Measurements from ENCODE around the gene KRTAP20-2. TPM values are rescaled to one million over a fixed set of nuclear protein-coding genes. Genes with fewer than 3 reads are reported as not detected.

The KRTAP20-2 gene
- not detected in 2 replicates for total RNA-seq

DNA sequence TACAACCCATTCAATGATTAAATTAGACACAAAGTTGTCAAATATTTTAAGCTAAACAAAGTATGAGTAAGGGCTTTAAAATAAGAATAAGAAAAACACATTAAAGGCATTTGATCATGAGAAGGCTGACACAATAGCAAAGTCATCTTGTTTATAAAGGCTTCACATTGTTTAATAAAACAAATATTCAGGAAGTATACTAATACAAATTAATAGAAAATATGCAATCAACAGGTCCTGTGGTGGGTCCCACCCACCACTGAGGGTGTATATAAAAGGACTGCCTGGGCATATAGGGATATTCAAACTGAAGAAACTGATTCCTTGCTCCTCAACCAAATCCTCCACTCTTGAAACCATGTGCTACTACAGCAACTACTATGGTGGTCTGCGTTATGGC is at the start of gene KRTAP20-2:
Gene KRTAP20-2 (plus strand): TSS at position 301 of the 400 bp plus-strand sequence. CDS start 58 bp downstream, at position 359.

DNA sequence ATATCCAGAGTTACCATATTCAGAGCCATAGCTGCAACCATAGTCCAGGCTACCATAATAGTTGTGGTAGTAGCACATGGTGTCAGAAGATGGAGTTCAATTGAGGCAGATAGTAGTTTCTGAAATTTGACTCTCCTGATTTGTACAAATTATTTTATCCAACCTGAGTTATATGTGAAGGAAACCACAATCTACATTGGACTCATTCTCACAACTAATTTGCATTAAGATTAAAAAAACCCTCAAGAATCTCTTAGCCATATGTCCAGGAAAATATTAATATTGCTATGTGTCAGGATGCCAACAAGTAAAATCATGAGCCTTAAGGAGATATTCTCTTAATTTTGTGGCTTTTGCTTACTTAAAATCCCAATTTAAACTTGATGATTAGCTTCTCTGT is 44.7 kb upstream of the KRTAP20-2 start, which contains the start of gene KRTAP22-2:
Gene KRTAP22-2 (minus strand): TSS at position 101 of the 400 bp plus-strand sequence.

DNA sequence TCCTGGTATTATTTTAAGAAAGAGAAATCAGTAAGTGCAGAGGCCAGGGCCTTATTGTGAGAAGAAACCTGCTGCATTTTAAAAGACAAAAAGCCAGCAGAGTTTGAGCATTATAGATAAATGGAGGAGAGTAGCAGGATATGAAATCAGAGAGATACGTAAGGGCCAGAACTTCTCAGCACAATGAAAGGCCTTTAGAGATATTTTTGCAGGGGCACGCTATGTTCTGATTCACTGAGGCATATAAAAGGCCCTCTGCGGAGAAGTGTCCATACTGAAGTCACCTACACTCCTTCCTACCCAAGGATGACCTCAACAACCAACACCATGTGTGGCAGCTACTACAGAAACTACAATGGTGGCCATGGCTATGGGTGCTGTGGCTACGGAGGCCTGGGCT is 42.9 kb upstream of the KRTAP20-2 start, which contains the start of gene KRTAP6-3:
Gene KRTAP6-3 (plus strand): TSS at position 301 of the 400 bp plus-strand sequence. CDS start 6 bp downstream, at position 307.

DNA sequence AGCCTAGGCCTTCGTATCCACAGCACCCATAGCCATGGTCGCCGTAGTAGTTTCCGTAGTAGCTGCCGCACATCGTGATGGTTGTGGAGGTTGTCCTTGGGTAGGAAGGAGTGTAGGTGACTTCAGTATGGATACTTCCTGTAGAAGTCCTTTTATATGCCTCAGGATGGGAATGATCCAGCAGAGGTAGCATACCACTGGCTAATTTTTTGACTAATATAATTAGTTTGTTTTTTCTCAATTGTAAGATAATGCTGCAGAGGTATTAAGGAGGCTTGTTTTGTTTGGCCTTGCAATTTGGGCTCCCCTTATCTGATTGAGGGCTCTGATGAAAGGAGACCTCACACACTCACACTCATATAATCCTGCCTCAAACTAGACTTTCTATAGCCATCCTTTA is 36.2 kb upstream of the KRTAP20-2 start, which contains the start of gene KRTAP6-2:
Gene KRTAP6-2 (minus strand): TSS at position 101 of the 400 bp plus-strand sequence. CDS start 28 bp downstream, at position 73.

DNA sequence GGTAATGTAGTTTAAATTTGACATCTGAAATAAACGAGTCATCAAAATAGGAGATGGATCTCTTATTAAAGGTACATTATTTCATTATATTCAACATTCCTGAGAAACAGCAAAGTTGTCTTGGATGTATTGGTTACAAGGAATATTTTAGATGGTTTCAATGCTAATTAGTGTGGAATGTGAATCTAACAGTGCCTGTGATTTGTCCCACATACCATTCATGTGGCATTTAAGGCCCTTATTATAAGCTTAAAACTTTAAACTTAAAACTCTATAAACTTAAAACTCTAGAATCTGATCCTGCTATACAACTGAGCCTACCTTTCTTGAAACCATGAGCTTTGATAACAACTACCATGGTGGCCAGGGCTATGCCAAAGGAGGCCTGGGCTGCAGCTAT is 34.2 kb upstream of the KRTAP20-2 start, which contains the start of gene KRTAP22-1:
Gene KRTAP22-1 (plus strand): TSS at position 301 of the 400 bp plus-strand sequence.

DNA sequence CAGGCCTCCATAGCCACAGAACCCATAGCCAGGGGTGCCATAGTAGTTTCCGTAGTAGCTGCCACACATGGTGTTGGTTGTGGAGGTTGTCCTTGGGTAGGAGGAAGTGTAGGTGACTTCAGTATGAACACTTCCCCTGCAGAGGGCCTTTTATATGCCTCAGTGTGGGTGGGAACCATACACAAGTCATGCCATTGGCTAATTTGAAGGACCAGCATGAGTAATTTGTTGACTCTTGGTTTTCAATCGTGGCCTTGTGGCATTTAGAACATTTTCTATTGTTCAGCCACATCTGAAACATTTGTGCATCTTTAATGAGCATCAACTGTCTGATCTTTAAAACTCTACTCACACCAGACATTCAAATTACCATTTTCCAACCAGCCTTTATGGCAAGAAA is 21.2 kb upstream of the KRTAP20-2 start, which contains the start of gene KRTAP6-1:
Gene KRTAP6-1 (minus strand): TSS at position 95 of the 400 bp plus-strand sequence. CDS start 26 bp downstream, at position 69.

DNA sequence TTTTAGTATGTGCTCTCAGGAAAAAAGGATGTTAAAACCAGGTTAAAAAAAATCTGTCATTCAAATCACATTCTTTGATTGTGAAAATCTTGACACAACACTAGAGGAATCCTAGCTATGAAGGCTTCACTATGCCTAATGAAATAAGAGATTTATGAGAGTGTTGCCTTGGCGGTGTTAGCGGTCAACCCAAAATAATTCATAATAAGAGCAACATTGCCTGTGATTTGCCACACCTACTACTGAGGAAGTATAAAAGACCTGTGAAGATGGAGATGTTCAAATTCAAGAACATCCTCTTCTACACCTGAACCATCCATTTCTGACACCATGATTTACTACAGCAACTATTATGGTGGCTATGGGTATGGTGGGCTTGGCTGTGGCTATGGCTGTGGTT is 18.9 kb upstream of the KRTAP20-2 start, which contains the start of gene KRTAP20-1:
Gene KRTAP20-1 (plus strand): TSS at position 301 of the 400 bp plus-strand sequence. CDS start 30 bp downstream, at position 331.

DNA sequence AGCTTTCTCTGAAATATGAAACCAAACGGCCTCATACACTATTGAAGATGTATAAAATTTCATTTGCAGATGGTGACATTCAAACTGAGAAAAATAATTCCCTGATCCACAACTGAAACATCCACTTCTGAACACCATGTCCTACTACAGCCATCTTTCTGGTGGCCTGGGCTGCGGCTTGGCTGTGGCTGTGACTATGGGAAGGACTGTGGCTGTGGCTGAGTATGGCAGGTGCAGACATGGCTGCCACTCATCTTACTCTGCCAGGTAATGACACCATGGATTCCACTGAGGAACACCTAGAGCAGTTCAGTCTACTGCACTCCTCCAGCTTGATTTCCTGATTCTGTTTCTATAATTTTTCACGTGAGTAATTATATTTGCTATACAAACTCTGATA is 14.5 kb upstream of the KRTAP20-2 start, which contains the start of gene KRTAP20-4:
Gene KRTAP20-4 (plus strand): TSS at position 106 of the 400 bp plus-strand sequence.

DNA sequence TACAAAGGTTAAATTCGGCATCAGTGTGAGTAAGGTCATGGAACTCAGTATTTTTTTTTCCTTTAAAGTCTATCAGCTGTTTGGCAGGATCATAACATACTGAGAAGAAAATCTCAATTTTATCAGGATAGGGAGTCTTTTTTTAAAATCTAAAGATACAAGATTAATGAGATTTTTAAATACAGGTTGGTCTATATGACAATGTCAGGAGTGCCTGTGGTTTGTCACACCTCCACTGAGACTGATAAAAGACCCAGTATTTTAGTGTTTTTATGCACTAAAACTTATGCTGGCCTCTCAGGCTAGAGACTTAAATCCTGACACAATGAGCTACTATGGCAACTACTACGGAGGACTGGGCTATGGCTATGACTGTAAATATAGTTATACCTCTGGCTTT is 7.6 kb downstream of the KRTAP20-2 start, which contains the start of gene KRTAP20-3:
Gene KRTAP20-3 (plus strand): TSS at position 301 of the 400 bp plus-strand sequence.

Other genes with a start within 250 kb of the KRTAP20-2 start
- gene KRTAP13-1, start 239.2 kb upstream of the KRTAP20-2 start, total RNA-seq = not detected in 2 replicates
- gene KRTAP13-3, start 209.3 kb upstream of the KRTAP20-2 start, total RNA-seq = not detected in 2 replicates
- not detected in 2 replicates for gene KRTAP13-4, start 205.0 kb upstream of the KRTAP20-2 start, total RNA-seq
- gene KRTAP15-1, start 194.9 kb upstream of the KRTAP20-2 start, total RNA-seq = not detected in 2 replicates
- gene KRTAP19-1, start 154.8 kb upstream of the KRTAP20-2 start, total RNA-seq = not detected in 2 replicates
- gene KRTAP19-2, start 147.8 kb upstream of the KRTAP20-2 start, total RNA-seq = not detected in 2 replicates
- not detected in 2 replicates for gene KRTAP19-3, start 143.2 kb upstream of the KRTAP20-2 start, total RNA-seq
- not detected in 2 replicates for gene KRTAP19-4, start 138.0 kb upstream of the KRTAP20-2 start, total RNA-seq
- gene KRTAP19-5, start 133.1 kb upstream of the KRTAP20-2 start, total RNA-seq = not detected in 2 replicates
- not detected in 2 replicates for gene KRTAP19-6, start 93.3 kb upstream of the KRTAP20-2 start, total RNA-seq
- gene KRTAP19-7, start 73.9 kb upstream of the KRTAP20-2 start, total RNA-seq = not detected in 2 replicates
- not detected in 2 replicates for gene KRTAP22-2, start 44.8 kb upstream of the KRTAP20-2 start, total RNA-seq
- not detected in 2 replicates for gene KRTAP6-3, start 42.8 kb upstream of the KRTAP20-2 start, total RNA-seq
- gene KRTAP6-2, start 36.3 kb upstream of the KRTAP20-2 start, total RNA-seq = not detected in 2 replicates
- not detected in 2 replicates for gene KRTAP22-1, start 34.1 kb upstream of the KRTAP20-2 start, total RNA-seq
- gene KRTAP6-1, start 21.3 kb upstream of the KRTAP20-2 start, total RNA-seq = not detected in 2 replicates
- gene KRTAP20-1, start 18.8 kb upstream of the KRTAP20-2 start, total RNA-seq = not detected in 2 replicates
- not detected in 2 replicates for gene KRTAP20-4, start 14.6 kb upstream of the KRTAP20-2 start, total RNA-seq
- gene KRTAP20-3, start 7.7 kb downstream of the KRTAP20-2 start, total RNA-seq = not detected in 2 replicates
- not detected in 2 replicates for gene KRTAP21-3, start 83.6 kb downstream of the KRTAP20-2 start, total RNA-seq
- not detected in 2 replicates for gene KRTAP21-2, start 112.1 kb downstream of the KRTAP20-2 start, total RNA-seq
- not detected in 2 replicates for gene KRTAP21-1, start 120.2 kb downstream of the KRTAP20-2 start, total RNA-seq
- not detected in 2 replicates for gene KRTAP8-1, start 178.1 kb downstream of the KRTAP20-2 start, total RNA-seq
- gene KRTAP7-1, start 194.6 kb downstream of the KRTAP20-2 start, total RNA-seq = not detected in 2 replicates
- not detected in 2 replicates for gene KRTAP11-1, start 246.4 kb downstream of the KRTAP20-2 start, total RNA-seq